GM12865 (cell line): Measurements from ENCODE around the gene ZKSCAN5.

Experiments used
- DNase-seq: peaks from one replicate; pipeline ENCODE4 v3.0.0; 2010; ENCODE audit warnings: low read depth
- H3K4me3 ChIP-seq: 2 replicates; pipeline ENCODE4 v1.5.1; 2011; ENCODE audit warnings: mild to moderate bottlenecking, low read depth, low read length, control low read depth
- TF ChIP-seq, protein P1 (sequence below): IDR thresholded peaks from 2 replicates; pipeline ENCODE4 v1.5.1; 2011; ENCODE audit warnings: low read length, control low read depth, low read depth, inconsistent platforms; ENCODE audit not compliant: insufficient read depth; ENCODE audit errors: missing control alignments

The ZKSCAN5 gene

DNA sequence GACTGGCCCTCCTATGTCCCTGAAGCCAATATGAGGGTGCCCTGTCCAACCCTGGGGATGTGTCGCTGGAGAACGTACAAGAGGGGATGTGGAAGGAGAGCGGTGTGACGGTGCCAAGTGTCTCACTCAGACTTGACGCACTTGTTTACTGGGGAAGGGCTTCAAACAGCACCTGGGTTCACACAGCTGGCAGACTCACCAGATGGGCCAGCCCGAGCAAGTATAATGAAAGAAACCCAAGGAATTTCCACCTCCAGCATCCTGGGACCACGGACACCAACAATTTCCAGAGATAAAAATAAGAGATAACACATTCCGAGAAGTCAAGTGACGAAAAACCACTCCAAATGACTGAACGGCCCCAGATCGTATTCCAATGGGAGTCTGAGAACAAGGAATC lies 43.8 kb upstream of the ZKSCAN5 start:
- no peak overlapping the region for H3K4me3 ChIP-seq
- TF ChIP-seq, protein P1, sequence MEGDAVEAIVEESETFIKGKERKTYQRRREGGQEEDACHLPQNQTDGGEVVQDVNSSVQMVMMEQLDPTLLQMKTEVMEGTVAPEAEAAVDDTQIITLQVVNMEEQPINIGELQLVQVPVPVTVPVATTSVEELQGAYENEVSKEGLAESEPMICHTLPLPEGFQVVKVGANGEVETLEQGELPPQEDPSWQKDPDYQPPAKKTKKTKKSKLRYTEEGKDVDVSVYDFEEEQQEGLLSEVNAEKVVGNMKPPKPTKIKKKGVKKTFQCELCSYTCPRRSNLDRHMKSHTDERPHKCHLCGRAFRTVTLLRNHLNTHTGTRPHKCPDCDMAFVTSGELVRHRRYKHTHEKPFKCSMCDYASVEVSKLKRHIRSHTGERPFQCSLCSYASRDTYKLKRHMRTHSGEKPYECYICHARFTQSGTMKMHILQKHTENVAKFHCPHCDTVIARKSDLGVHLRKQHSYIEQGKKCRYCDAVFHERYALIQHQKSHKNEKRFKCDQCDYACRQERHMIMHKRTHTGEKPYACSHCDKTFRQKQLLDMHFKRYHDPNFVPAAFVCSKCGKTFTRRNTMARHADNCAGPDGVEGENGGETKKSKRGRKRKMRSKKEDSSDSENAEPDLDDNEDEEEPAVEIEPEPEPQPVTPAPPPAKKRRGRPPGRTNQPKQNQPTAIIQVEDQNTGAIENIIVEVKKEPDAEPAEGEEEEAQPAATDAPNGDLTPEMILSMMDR = no peak
- no peak for DNase-seq

GRCh38 chr7:99461221-99461620 lies 43.2 kb upstream of the ZKSCAN5 start:
- DNase-seq = no peak
- H3K4me3 ChIP-seq = no peak overlapping the region
- TF ChIP-seq, protein P1 = no peak

GRCh38 chr7:99465421-99465768 lies 39.1 kb upstream of the ZKSCAN5 start:
- no peak for DNase-seq
- TF ChIP-seq, protein P1 = no peak

GRCh38 chr7:99468336-99468918 lies 36.0 kb upstream of the ZKSCAN5 start:
- no peak for DNase-seq
- H3K4me3 ChIP-seq = no peak overlapping the region
- TF ChIP-seq, protein P1 = no peak

More at GRCh38 chr7:99465421-99465768, 39.1 kb upstream of the ZKSCAN5 start:
- H3K4me3 ChIP-seq = peak overlapping the region; percentile 64

- H3K4me3 ChIP-seq = no peak overlapping the region
- TF ChIP-seq, protein P1 = no peak
- no peak for DNase-seq
Measured at GRCh38 chr7:99469381-99470065, 34.9 kb upstream of the ZKSCAN5 start.

DNA sequence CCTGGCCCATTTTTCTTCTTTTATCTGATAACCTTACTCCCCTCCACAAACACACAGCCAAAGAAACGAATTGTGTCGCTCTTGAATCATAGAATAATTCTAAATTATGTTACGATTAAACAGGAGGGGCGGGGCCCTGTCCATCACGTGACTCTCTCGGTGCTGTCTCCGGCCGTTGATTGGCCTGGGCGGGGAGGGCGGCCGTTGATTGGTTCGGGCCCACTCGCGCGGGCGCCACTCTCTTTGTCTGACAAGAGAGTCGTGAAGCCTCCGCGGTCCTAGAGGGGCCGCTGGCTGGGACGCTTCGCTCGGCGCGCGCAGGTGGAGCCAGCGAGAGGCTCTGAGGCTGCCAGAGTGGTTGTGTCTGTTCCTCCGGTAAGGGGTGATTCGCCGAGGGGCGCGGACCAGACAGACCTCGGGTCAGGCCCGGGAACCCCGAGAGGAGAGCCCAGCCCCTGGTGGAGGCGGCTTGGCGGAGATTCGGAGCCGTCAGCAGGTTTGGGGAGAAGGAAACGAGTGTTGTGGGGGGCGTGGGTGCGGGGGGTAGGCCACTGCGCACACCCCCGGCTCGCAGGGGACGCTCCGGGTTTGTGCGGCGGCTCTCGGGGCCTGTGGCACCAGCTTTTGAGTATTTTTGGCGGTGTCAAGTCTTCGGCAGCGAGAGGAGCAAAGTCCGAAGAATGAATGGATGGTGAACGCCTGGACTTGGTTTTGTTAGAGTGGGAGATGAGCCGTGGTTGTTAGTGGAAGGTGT lies 31.7 kb upstream of the ZKSCAN5 start, which contains the start of gene ZNF789:
ZNF789 (plus strand) TSS at position 330 of the 754 bp plus-strand sequence. CDS start 3,567 bp downstream, outside the sequence.
- peak; percentile 98 for DNase-seq
- TF ChIP-seq, protein P1 = no peak
- H3K4me3 ChIP-seq = peak within 1 kb of the TSS; percentile 93
